Endothelial cell of umbilical vein (primary cell): ENCODE results near the gene SLC25A28. TPM values are rescaled to one million over a fixed set of nuclear protein-coding genes. Genes with fewer than 3 reads are reported as not detected.

Source experiments
- BruUV-seq: library from RNA; stranded (reverse); fragments of 400-500 nt; replicated peaks from 2 replicates; lab custom pipeline; 2021; lab: Mats Ljungman, UMichigan
- CTCF ChIA-PET: fragments of 300-600, 350-600 bp; sonication (Branson Sonifier 250); formaldehyde crosslinking; loops from one replicate; lab custom pipeline; 2021; ENCODE audit warnings: antibody characterized with exemption, inconsistent platforms; lab: Charles Lee
- POLR2A ChIA-PET: fragments of 300-600, 350-600 bp; sonication (Branson Sonifier 250); formaldehyde crosslinking; loops from one replicate; lab custom pipeline; 2021; ENCODE audit warnings: antibody characterized with exemption, inconsistent platforms; lab: Charles Lee
- DNase-seq: peaks from one replicate; pipeline ENCODE4 v3.0.0-alpha.2; 2011; ENCODE audit warnings: low read depth, low spot score
- FAIRE-seq: peaks from 2 replicates; lab custom pipeline; 2011; peaks lifted over from hg19 to GRCh38; lab: Jason Lieb, UNC
- H2AFZ ChIP-seq: 2 replicates; pipeline ENCODE4 v1.6.0; 2012; ENCODE audit warnings: low read depth, low read length, control low read depth, inconsistent platforms
- H3K27ac ChIP-seq: 2 replicates; pipeline ENCODE4 v1.5.1; 2011; ENCODE audit warnings: low read depth, mild to moderate bottlenecking, control low read depth, low read length, moderate library complexity; ENCODE audit not compliant: insufficient read depth
- H3K27me3 ChIP-seq, 2 experiments: 2 replicates each; pipeline versions ENCODE4 v1.6.0 to v1.6.1; 2011; ENCODE audit warnings: low read length in 2 of 2, mixed read lengths in 1 of 2; ENCODE audit not compliant: control insufficient read depth in 2 of 2, insufficient read depth in 2 of 2
- H3K36me3 ChIP-seq, 2 experiments: 2 replicates in 1 of 2; 3 replicates in 1 of 2; pipeline ENCODE4 v1.5.1; 2011; ENCODE audit warnings: low read length in 2 of 2, mild to moderate bottlenecking in 1 of 2, moderate library complexity in 1 of 2; ENCODE audit not compliant: control insufficient read depth in 2 of 2, insufficient read depth in 2 of 2; ENCODE audit errors: extremely low read depth in 1 of 2
- H3K4me1 ChIP-seq: 3 replicates; pipeline ENCODE4 v1.5.1; 2011; ENCODE audit warnings: mild to moderate bottlenecking, low read length; ENCODE audit not compliant: control insufficient read depth, insufficient read depth; ENCODE audit errors: extremely low read depth
- H3K4me2 ChIP-seq: 2 replicates; pipeline ENCODE4 v1.6.1; 2011; ENCODE audit warnings: low read length, control low read depth, mixed read lengths; ENCODE audit not compliant: insufficient read depth
- H3K4me3 ChIP-seq, 3 experiments: fragments of 200-600 bp in 1 of 3; sonication (generic), shearing (Covaris generic) in 1 of 3; replicated peaks in 1 of 3; 2 replicates each; pipeline ENCODE4 v1.5.1; 2011 to 2016; ENCODE audit warnings: control low read depth in 3 of 3, low read length in 3 of 3, mild to moderate bottlenecking in 2 of 3, inconsistent platforms in 1 of 3, low read depth in 1 of 3, moderate library complexity in 1 of 3; ENCODE audit not compliant: insufficient read depth in 1 of 3
- H3K79me2 ChIP-seq: 2 replicates; pipeline ENCODE4 v1.6.0; 2012; ENCODE audit warnings: low read length, inconsistent platforms; ENCODE audit not compliant: control insufficient read depth, insufficient read depth
- H3K9ac ChIP-seq: replicated peaks from 2 replicates; pipeline ENCODE3; 2011; ENCODE audit warnings: low read length, control low read depth; ENCODE audit not compliant: insufficient read depth; ENCODE audit errors: extremely low read depth
- H3K9me1 ChIP-seq: replicated peaks from 3 replicates; pipeline ENCODE4 v1.6.0; 2011; ENCODE audit warnings: mild to moderate bottlenecking, low read length; ENCODE audit not compliant: control insufficient read depth, insufficient read depth; ENCODE audit errors: extremely low read depth
- H3K9me3 ChIP-seq: replicated peaks from 2 replicates; pipeline ENCODE4 v1.5.1; 2012; ENCODE audit warnings: low read length, inconsistent platforms; ENCODE audit not compliant: control insufficient read depth, insufficient read depth
- H4K20me1 ChIP-seq: replicated peaks from 2 replicates; pipeline ENCODE3; 2011; ENCODE audit warnings: mild to moderate bottlenecking, low read length; ENCODE audit not compliant: control insufficient read depth, insufficient read depth; ENCODE audit errors: extremely low read depth
- CTCF ChIP-seq, 2 donors: IDR thresholded peaks; 1 replicate in 1 of 2; 2 replicates in 1 of 2; pipeline ENCODE4 v1.5.1; 2011; ENCODE audit warnings: low read length in 2 of 2, mild to moderate bottlenecking in 2 of 2, moderate library complexity in 2 of 2, control low read depth in 1 of 2, inconsistent platforms in 1 of 2, low read depth in 1 of 2; ENCODE audit not compliant: insufficient read depth in 1 of 2; ENCODE audit errors: extremely low read depth in 1 of 2
- EZH2 ChIP-seq: IDR thresholded peaks from 2 replicates; pipeline ENCODE4 v1.6.1; 2012; ENCODE audit warnings: borderline replicate concordance, low read depth, mild to moderate bottlenecking, moderate library complexity, low read length, inconsistent platforms; ENCODE audit not compliant: severe bottlenecking
- FOS ChIP-seq: IDR thresholded peaks from 2 replicates; pipeline ENCODE4 v1.6.1; 2011; ENCODE audit warnings: mild to moderate bottlenecking, low read length, moderate library complexity, borderline replicate concordance; ENCODE audit not compliant: insufficient read depth
- GATA2 ChIP-seq: IDR thresholded peaks from 2 replicates; pipeline ENCODE4 v1.7.0; 2011; ENCODE audit warnings: low read depth, mild to moderate bottlenecking, moderate library complexity, mixed read lengths, low read length; ENCODE audit not compliant: insufficient read length, insufficient read depth
- JUN ChIP-seq: IDR thresholded peaks from 2 replicates; pipeline ENCODE4 v1.6.1; 2011; ENCODE audit warnings: borderline replicate concordance, low read depth; ENCODE audit not compliant: insufficient read length, insufficient read depth
- MAX ChIP-seq: IDR thresholded peaks from 2 replicates; pipeline ENCODE4 v1.6.1; 2011; ENCODE audit not compliant: insufficient read depth, insufficient read length
- MYC ChIP-seq: IDR thresholded peaks from one replicate; pipeline ENCODE4 v1.6.1; 2011; ENCODE audit warnings: mild to moderate bottlenecking, low read depth, low read length
- POLR2A ChIP-seq: IDR thresholded peaks from 2 replicates; pipeline ENCODE4 v1.6.1; 2012; ENCODE audit warnings: low read depth, mild to moderate bottlenecking, control low read depth, low read length
- POLR2AphosphoS5 ChIP-seq: IDR thresholded peaks from 2 replicates; pipeline ENCODE4 v1.6.1; 2012; ENCODE audit warnings: low read depth, mild to moderate bottlenecking, control low read depth, low read length, moderate library complexity; ENCODE audit not compliant: insufficient read depth
- dilution Hi-C: fragments of 300-500 bp; cut with MboI; formaldehyde crosslinking; loops from one replicate; pipeline ENCODE4 v1.15.0; 2019; ENCODE audit warnings: low sequenced_read_pairs; ENCODE audit not compliant: extremely low pct_ligation_motif_present
- intact Hi-C: fragments of 100-400 bp; cut with micrococcal nuclease; formaldehyde crosslinking; loops from one replicate; pipeline ENCODE4 v1.10.0; 2022
- polyA plus RNA-seq, 4 experiments: library from polyadenylated mRNA; depleted of rRNA in 3 of 4; stranded (reverse) in 3 of 4; unstranded in 1 of 4; fragments of >200 nt; gene quantifications; 2 replicates each; pipeline versions ENCODE4 v1.2.1 to v1.2.3, GENCODE V29; 2011 to 2012; ENCODE audit warnings: missing spikeins in 1 of 4
- total RNA-seq: library from RNA; stranded (reverse); gene quantifications from 2 replicates; pipeline ENCODE4 v1.2.3, GENCODE V29; 2021

The SLC25A28 gene
- total and polyA plus RNA-seq, 2 donors (not counting 3 experiments of a cell fraction or from before 2014, with no cell fraction given) = 33.7 to 38.8 TPM

- no peak for FAIRE-seq
- no peak overlapping the region for H3K4me2 ChIP-seq
- no peak overlapping the region for H2AFZ ChIP-seq
- H3K9me1 ChIP-seq = no peaks in the 10 kb centered on the region
- peaks cover under 1% of the 10 kb centered on the region for H3K79me2 ChIP-seq
- H3K36me3 ChIP-seq = peaks cover 2 to 16% of the 10 kb centered on the region in 2 experiments
- intact Hi-C loops (no loop called here), dilution Hi-C loops (loop anchor here (25.0 kb wide), 1 partner anchor 173 kb away; the partner anchor contains the start of gene GOT1)
- H3K4me1 ChIP-seq = no peaks in the 10 kb centered on the region
- ChIA-PET POLR2A (interaction anchor here (0.8 kb wide), 1 partner anchor 185 kb away, joined by 5 read pairs; no protein-coding TSS in a partner anchor), CTCF (interaction anchor here (0.8 to 11.2 kb wide), 4 partner anchors 49 to 218 kb away, joined by 3 to 233 read pairs (median 4); no protein-coding TSS in a partner anchor)
- no peak overlapping the region for H3K9ac ChIP-seq
- TF ChIP-seq JUN (no peak), POLR2A (no peak), EZH2 (no peak), CTCF (IDR thresholded peaks at IDR 0.05; ENCODE audit: extremely low read depth in 1 of 2, insufficient read depth in 1 of 2, low read depth in 1 of 2, low read length in 2 of 2) (no peak), MAX (no peak), MYC (no peak), GATA2 (no peak), FOS (no peak), POLR2AphosphoS5 (no peak)
- BruUV-seq = no TSS peak
- no peaks in the 10 kb centered on the region for H3K9me3 ChIP-seq
- no peak overlapping the region for H3K4me3 ChIP-seq
- no peaks in the 10 kb centered on the region for H4K20me1 ChIP-seq
- no peak overlapping the region for H3K27ac ChIP-seq
- DNase-seq = no peak
- no peaks in the 10 kb centered on the region for H3K27me3 ChIP-seq
These were observed 10.0 kb downstream of the SLC25A28 start for GRCh38 chr10:99610221-99610620.
